H1 (cell line): ENCODE data around the gene FAM83F.

ENCODE experiments used
- CHD1 ChIP-seq: IDR thresholded peaks from 2 replicates; pipeline ENCODE4 v1.6.1; 2012; ENCODE audit warnings: low read depth, low read length, improper control_type of control experiment
- EP300 ChIP-seq, 2 experiments: IDR thresholded peaks; 1 replicate in 1 of 2; 2 replicates in 1 of 2; pipeline ENCODE4 v1.6.1; 2011 to 2012; ENCODE audit warnings: low read depth in 2 of 2, low read length in 2 of 2, mild to moderate bottlenecking in 2 of 2, borderline replicate concordance in 1 of 2, inconsistent platforms in 1 of 2, moderate library complexity in 1 of 2
- JUN ChIP-seq: IDR thresholded peaks from 2 replicates; pipeline ENCODE4 v1.6.1; 2011; ENCODE audit warnings: low read depth, mild to moderate bottlenecking, improper control_type of control experiment, low read length
- POLR2AphosphoS5 ChIP-seq: IDR thresholded peaks from 2 replicates; pipeline ENCODE4 v1.6.1; 2011; ENCODE audit warnings: low read depth, low read length
- RAD21 ChIP-seq, 2 experiments: IDR thresholded peaks in 1 of 2; conservative IDR thresholded peaks in 1 of 2; 2 replicates each; pipeline ENCODE4 v1.6.1; 2011; ENCODE audit warnings: low read depth in 2 of 2, low read length in 2 of 2, improper control_type of control experiment in 1 of 2, inconsistent platforms in 1 of 2, mild to moderate bottlenecking in 1 of 2, moderate library complexity in 1 of 2
- RXRA ChIP-seq: IDR thresholded peaks from 2 replicates; pipeline ENCODE4 v1.6.1; 2011; ENCODE audit warnings: low read depth, mild to moderate bottlenecking, low read length, moderate library complexity; ENCODE audit not compliant: insufficient read depth
- TBP ChIP-seq: IDR thresholded peaks from 2 replicates; pipeline ENCODE4 v1.6.1; 2011; ENCODE audit warnings: low read depth, low read length, improper control_type of control experiment
- TF ChIP-seq, protein P1 (sequence below): IDR thresholded peaks from 2 replicates; pipeline ENCODE4 v1.6.1; 2012; ENCODE audit warnings: inconsistent platforms
- TF ChIP-seq, protein P2 (sequence below), 3 experiments: IDR thresholded peaks; 1 replicate in 2 of 3; 2 replicates in 1 of 3; pipeline versions ENCODE4 v1.5.1 to v1.6.1; 2011; ENCODE audit warnings: low read length in 3 of 3, mild to moderate bottlenecking in 3 of 3, inconsistent platforms in 2 of 3, low read depth in 1 of 3, moderate library complexity in 1 of 3; ENCODE audit not compliant: insufficient read depth in 1 of 3; ENCODE audit errors: control extremely low read depth in 1 of 3
- TF ChIP-seq, protein P3 (sequence below): IDR thresholded peaks from 2 replicates; pipeline ENCODE4 v1.6.1; 2012; ENCODE audit warnings: low read length, inconsistent platforms

DNA sequence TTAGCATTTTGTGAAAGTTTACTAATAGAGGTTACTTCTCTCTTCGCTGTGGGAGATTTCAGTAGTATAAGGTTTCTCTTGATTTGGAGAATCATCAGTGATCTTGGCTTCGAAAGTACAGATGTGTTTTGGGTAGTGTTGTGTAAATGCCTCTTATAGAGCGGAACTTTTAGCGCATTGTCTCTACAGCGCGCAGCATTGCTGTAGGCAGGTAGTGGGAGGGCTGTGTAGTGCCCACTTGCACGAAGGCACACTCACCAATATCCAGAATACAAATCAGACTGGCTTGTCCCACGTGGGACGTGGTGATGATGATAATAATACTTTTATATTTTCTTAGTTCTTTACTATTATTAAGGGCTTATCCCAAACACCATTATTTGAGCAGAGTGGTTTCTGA is 51.4 kb downstream of the FAM83F start:
- TF ChIP-seq TBP: no peak
- no peak for TF ChIP-seq EP300 (IDR thresholded peaks at IDR 0.05; ENCODE audit: borderline replicate concordance in 1 of 2, low read depth in 2 of 2, low read length in 2 of 2)
- no peak for TF ChIP-seq RAD21 (IDR thresholded peaks at IDR 0.05 in 1 of 2, conservative IDR thresholded peaks at IDR 0.05 in 1 of 2; ENCODE audit: low read depth in 2 of 2, low read length in 2 of 2)
- TF ChIP-seq POLR2AphosphoS5: no peak
- no peak for TF ChIP-seq RXRA
- TF ChIP-seq JUN: no peak
- TF ChIP-seq, protein P1, sequence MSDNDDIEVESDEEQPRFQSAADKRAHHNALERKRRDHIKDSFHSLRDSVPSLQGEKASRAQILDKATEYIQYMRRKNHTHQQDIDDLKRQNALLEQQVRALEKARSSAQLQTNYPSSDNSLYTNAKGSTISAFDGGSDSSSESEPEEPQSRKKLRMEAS: no peak
- TF ChIP-seq CHD1: no peak
- TF ChIP-seq, protein P2, sequence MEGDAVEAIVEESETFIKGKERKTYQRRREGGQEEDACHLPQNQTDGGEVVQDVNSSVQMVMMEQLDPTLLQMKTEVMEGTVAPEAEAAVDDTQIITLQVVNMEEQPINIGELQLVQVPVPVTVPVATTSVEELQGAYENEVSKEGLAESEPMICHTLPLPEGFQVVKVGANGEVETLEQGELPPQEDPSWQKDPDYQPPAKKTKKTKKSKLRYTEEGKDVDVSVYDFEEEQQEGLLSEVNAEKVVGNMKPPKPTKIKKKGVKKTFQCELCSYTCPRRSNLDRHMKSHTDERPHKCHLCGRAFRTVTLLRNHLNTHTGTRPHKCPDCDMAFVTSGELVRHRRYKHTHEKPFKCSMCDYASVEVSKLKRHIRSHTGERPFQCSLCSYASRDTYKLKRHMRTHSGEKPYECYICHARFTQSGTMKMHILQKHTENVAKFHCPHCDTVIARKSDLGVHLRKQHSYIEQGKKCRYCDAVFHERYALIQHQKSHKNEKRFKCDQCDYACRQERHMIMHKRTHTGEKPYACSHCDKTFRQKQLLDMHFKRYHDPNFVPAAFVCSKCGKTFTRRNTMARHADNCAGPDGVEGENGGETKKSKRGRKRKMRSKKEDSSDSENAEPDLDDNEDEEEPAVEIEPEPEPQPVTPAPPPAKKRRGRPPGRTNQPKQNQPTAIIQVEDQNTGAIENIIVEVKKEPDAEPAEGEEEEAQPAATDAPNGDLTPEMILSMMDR (IDR thresholded peaks at IDR 0.05; ENCODE audit: control extremely low read depth in 1 of 3, insufficient read depth in 1 of 3, low read depth in 1 of 3, low read length in 3 of 3): no peak
- TF ChIP-seq, protein P3, sequence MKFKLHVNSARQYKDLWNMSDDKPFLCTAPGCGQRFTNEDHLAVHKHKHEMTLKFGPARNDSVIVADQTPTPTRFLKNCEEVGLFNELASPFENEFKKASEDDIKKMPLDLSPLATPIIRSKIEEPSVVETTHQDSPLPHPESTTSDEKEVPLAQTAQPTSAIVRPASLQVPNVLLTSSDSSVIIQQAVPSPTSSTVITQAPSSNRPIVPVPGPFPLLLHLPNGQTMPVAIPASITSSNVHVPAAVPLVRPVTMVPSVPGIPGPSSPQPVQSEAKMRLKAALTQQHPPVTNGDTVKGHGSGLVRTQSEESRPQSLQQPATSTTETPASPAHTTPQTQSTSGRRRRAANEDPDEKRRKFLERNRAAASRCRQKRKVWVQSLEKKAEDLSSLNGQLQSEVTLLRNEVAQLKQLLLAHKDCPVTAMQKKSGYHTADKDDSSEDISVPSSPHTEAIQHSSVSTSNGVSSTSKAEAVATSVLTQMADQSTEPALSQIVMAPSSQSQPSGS: no peak
